Mesendoderm (in vitro differentiated cells): ENCODE results near the gene MEIOSIN.
"Not testable (repeated sequence)": the region's sequence is repeated elsewhere in the genome, so short reads cannot be mapped to it uniquely, and the experiment has no call there.

Experiments
- DNase-seq: peaks from one replicate; pipeline ENCODE4 v3.0.0; 2013
- H2AK5ac ChIP-seq: 2 replicates; pipeline ENCODE4 v1.6.1; 2013; ENCODE audit warnings: low read length, inconsistent platforms
- H2BK120ac ChIP-seq: 2 replicates; pipeline ENCODE4 v1.6.1; 2013; ENCODE audit warnings: low read depth, mild to moderate bottlenecking, low read length, moderate library complexity, mixed read lengths
- H2BK15ac ChIP-seq: replicated peaks from 2 replicates; pipeline ENCODE4 v1.6.1; 2013; ENCODE audit warnings: low read depth, mild to moderate bottlenecking, moderate library complexity
- H2BK5ac ChIP-seq: 2 replicates; pipeline ENCODE4 v1.6.1; 2013; ENCODE audit warnings: low read length, inconsistent platforms
- H3K18ac ChIP-seq: 2 replicates; pipeline ENCODE4 v1.6.1; 2013; ENCODE audit warnings: mild to moderate bottlenecking, low read length, mixed read lengths
- H3K23ac ChIP-seq: one replicate; pipeline ENCODE4 v1.6.1; 2013; ENCODE audit warnings: low read length
- H3K27ac ChIP-seq: 2 replicates; pipeline ENCODE4 v1.5.1; 2013; ENCODE audit warnings: low read depth, mild to moderate bottlenecking, inconsistent platforms, low read length, moderate library complexity
- H3K27me3 ChIP-seq: 2 replicates; pipeline ENCODE4 v1.6.1; 2013; ENCODE audit warnings: low read length, control low read depth, mild to moderate bottlenecking, inconsistent platforms; ENCODE audit not compliant: insufficient read depth, poor library complexity
- H3K36me3 ChIP-seq: 2 replicates; pipeline ENCODE4 v1.6.1; 2013; ENCODE audit warnings: low read length, inconsistent platforms; ENCODE audit not compliant: control insufficient read depth, insufficient read depth
- H3K4ac ChIP-seq: one replicate; pipeline ENCODE4 v1.6.1; 2013; ENCODE audit warnings: low read depth, mild to moderate bottlenecking, low read length, moderate library complexity
- H3K4me1 ChIP-seq: 2 replicates; pipeline ENCODE4 v1.6.1; 2013; ENCODE audit warnings: low read depth, low read length, inconsistent platforms; ENCODE audit not compliant: control insufficient read depth
- H3K4me2 ChIP-seq: 2 replicates; pipeline ENCODE4 v1.6.1; 2013; ENCODE audit warnings: low read length
- H3K4me3 ChIP-seq: 2 replicates; pipeline ENCODE4 v1.5.1; 2013; ENCODE audit warnings: mild to moderate bottlenecking, low read length
- H3K56ac ChIP-seq: one replicate; pipeline ENCODE4 v1.6.1; 2013; ENCODE audit warnings: low read length
- H3K79me1 ChIP-seq: 2 replicates; pipeline ENCODE4 v1.6.1; 2013; ENCODE audit warnings: low read length, inconsistent platforms
- H3K79me2 ChIP-seq: 2 replicates; pipeline ENCODE4 v1.6.1; 2013; ENCODE audit warnings: mild to moderate bottlenecking, low read length; ENCODE audit not compliant: control insufficient read depth, insufficient read depth
- H3K9ac ChIP-seq: 2 replicates; pipeline ENCODE4 v1.6.1; 2013; ENCODE audit warnings: low read length, inconsistent platforms
- H4K5ac ChIP-seq: one replicate; pipeline ENCODE4 v1.6.1; 2013; ENCODE audit warnings: low read length
- H4K8ac ChIP-seq: one replicate; pipeline ENCODE4 v1.6.1; 2013; ENCODE audit warnings: low read depth, mild to moderate bottlenecking, control low read depth, low read length, moderate library complexity
- WGBS: extraction: QIAGEN DNeasy Blood & Tissue Kit; methylation state at CpG from one replicate; pipeline ENCODE4 v1.1.7; 2013; ENCODE audit warnings: low lambda C conversion rate, missing lambda C conversion rate; ENCODE audit not compliant: insufficient coverage; ENCODE audit errors: extremely low coverage; 5-methylcytosine and 5-hydroxymethylcytosine counted together

The MEIOSIN gene

DNA sequence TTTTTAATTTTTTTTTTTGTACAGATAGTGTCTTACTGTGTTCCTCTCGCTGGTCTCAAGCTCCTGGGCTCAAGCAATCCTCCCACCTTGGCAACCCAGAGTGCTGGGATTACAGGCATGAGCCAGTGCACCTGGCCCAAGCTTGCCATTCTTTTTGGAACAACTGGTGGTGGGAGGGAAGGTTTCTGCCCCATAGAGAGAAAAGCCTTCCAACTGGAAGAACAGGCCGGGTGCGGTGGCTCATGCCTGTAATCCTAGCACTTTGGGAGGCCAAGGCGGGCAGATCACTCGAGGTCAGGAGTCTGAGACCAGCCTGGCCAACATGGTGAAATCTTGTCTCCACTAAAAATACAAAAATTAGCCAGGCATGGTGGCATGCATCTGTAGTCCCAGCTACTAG, 66.3 kb downstream of the MEIOSIN start:
- DNase-seq, H3K4me2 ChIP-seq, H3K27ac ChIP-seq, H3K4ac ChIP-seq, H3K56ac ChIP-seq, H3K4me3 ChIP-seq, H2AK5ac ChIP-seq, H3K18ac ChIP-seq, H3K79me2 ChIP-seq, H2BK15ac ChIP-seq, H2BK120ac ChIP-seq, H4K8ac ChIP-seq, H3K4me1 ChIP-seq, H4K5ac ChIP-seq, H3K9ac ChIP-seq, H3K79me1 ChIP-seq, H3K23ac ChIP-seq, H3K36me3 ChIP-seq, H2BK5ac ChIP-seq, H3K27me3 ChIP-seq: not testable (repeated sequence)
- WGBS = no CpG with 5 or more reads among the region's 5 CpGs

DNA sequence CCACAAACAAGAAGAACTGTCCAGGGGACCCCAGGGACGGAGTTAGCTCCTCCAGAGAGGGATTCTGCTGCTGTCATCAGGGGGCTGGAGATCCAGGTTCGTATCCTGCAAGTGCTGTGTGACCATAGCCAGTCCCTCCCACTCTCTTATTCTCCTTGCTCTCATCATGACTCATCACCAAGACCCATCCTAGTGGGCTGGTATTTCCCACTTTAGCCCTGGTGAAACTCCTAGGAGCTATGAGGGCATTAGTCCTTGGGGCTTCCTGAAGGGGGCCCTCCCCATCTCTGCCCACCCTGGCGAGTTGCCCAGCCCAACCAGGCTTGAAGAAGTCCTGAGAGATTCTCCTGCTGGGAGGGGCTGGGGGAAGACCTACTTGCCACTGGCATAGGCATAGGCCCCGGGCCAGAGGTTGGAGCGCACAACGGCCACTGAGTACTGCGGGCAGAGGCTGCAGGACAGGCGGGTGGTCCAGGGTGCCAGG, 66.9 kb downstream of the MEIOSIN start:
- Histone ChIP-seq H3K4me3 (no peak overlapping the region), H3K4ac (no peak overlapping the region), H3K9ac (no peak overlapping the region), H2AK5ac (no peak overlapping the region), H3K18ac (no peak overlapping the region), H4K5ac (no peak overlapping the region), H3K36me3 (no peaks in the 10 kb centered on the region), H3K4me2 (no peak overlapping the region), H2BK15ac (no peak overlapping the region), H3K56ac (no peak overlapping the region), H4K8ac (no peak overlapping the region), H3K79me2 (no peaks in the 10 kb centered on the region), H3K23ac (no peak overlapping the region), H2BK120ac (no peak overlapping the region), H2BK5ac (no peak overlapping the region), H3K4me1 (no peaks in the 10 kb centered on the region), H3K27ac (no peak overlapping the region), H3K27me3 (no peaks in the 10 kb centered on the region), H3K79me1 (no peaks in the 10 kb centered on the region)
- WGBS = no CpG with 5 or more reads among the region's 8 CpGs
- peak; percentile 72 for DNase-seq

DNA sequence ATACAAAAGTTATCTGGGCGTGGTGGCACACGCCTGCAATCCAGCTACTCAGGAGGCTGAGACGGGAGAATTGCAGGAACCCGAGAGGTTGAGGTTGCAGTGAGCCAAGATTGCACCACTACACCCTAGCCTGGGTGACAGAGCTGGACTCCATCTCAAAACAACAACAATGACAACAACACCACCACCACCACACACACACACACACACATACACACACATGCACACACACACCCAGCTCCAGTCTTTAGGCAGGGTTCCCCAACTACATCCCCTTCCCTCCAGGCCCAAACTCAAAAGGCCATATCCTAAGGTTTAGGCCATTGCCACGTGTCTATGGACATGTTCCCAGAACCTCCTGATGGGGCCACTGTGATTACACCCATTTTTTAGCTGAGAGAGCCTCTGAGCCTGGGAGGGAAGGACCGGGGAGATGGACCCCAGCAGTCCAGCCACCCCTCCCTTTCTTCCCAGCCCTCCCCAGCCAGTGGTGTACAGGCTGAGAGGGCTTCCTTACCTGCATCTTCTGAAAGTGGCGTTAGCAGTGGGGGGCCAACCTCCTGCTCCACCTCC, 68.5 kb downstream of the MEIOSIN start:
- no CpG with 5 or more reads among the region's 7 CpGs for WGBS
- no peaks in the 10 kb centered on the region for H3K79me1 ChIP-seq

DNA sequence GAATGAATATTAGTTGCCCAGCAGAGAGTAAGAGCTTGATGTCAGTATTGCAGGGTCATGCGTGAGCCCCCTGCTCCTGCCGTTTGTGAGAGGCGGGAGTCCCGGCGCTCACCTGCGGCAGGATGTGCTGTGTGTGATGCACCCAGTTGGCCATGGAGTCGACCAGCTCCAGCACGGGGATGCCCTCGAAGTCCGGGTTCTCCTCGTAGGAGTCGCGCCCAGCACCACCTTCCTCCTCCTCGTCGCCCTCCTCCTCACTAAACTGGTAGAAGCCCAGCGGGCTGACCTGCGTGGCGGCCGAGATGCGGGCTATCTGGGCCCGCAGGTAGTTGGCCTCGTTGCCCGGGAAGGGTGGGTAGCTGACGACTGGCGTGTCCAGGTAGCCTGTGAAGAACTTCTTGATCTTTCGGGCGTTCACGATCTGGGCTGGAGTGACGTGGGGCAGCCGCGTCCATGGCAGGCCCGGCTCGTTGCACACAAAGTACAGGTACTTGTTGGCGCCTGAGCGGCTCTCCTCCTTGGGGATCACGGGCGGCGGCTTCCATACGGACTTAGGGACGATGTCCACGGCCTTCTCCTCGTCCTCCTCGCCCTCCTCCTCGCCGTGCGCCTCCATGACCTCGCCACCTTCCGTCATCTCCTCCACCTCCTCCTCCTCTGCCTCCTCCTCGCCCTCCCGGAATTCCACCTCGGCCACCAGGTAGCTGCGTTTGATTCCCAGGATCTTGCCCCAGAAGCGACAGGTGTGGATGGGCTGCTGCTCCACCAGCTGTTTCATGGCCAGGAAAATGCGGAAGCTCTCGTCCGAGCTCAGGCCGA, 71.1 kb downstream of the MEIOSIN start:
- no peak for DNase-seq
- Histone ChIP-seq H3K4ac (no peak overlapping the region), H3K36me3 (no peaks in the 10 kb centered on the region), H3K79me1 (no peaks in the 10 kb centered on the region), H2BK120ac (no peak overlapping the region), H3K23ac (no peak overlapping the region), H3K9ac (no peak overlapping the region), H2BK15ac (no peak overlapping the region), H3K4me2 (no peak overlapping the region), H2BK5ac (no peak overlapping the region), H4K8ac (no peak overlapping the region), H3K27ac (no peak overlapping the region), H3K18ac (no peak overlapping the region), H3K27me3 (no peaks in the 10 kb centered on the region), H3K56ac (no peak overlapping the region), H3K4me1 (no peaks in the 10 kb centered on the region), H4K5ac (no peak overlapping the region), H2AK5ac (no peak overlapping the region), H3K4me3 (no peak overlapping the region), H3K79me2 (no peaks in the 10 kb centered on the region)
- WGBS = no CpG with 5 or more reads among the region's 57 CpGs

More for the DNA sequence above, 68.5 kb downstream of the MEIOSIN start:
- H4K5ac ChIP-seq = no peak overlapping the region
- no peak overlapping the region for H3K9ac ChIP-seq
- H3K18ac ChIP-seq = no peak overlapping the region
- no peaks in the 10 kb centered on the region for H3K4me1 ChIP-seq
- H4K8ac ChIP-seq = no peak overlapping the region
- no peak overlapping the region for H2BK5ac ChIP-seq
- no peak overlapping the region for H3K23ac ChIP-seq
- no peak for DNase-seq
- no peaks in the 10 kb centered on the region for H3K27me3 ChIP-seq
- no peak overlapping the region for H2AK5ac ChIP-seq
- H3K27ac ChIP-seq = no peak overlapping the region
- no peak overlapping the region for H3K4me3 ChIP-seq
- no peak overlapping the region for H3K4ac ChIP-seq
- no peak overlapping the region for H3K4me2 ChIP-seq
- H3K79me2 ChIP-seq = no peaks in the 10 kb centered on the region
- no peaks in the 10 kb centered on the region for H3K36me3 ChIP-seq
- no peak overlapping the region for H3K56ac ChIP-seq
- no peak overlapping the region for H2BK15ac ChIP-seq
- no peak overlapping the region for H2BK120ac ChIP-seq

DNA sequence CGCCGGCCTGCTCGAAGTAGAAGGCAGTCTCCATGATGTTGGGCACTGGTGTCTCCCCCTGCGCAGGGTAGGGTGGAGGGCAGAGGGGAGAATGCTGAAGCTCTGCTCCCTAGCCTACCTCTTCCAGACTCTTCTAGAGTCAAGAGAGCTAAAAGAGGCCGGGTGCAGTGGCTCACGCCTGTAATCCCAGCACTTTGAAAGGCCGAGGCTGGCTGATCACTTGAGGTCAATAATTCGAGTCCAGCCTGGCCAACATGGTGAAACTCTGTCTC, 71.7 kb downstream of the MEIOSIN start:
- no peaks in the 10 kb centered on the region for H3K79me1 ChIP-seq
- H2BK5ac ChIP-seq = no peak overlapping the region
- no peaks in the 10 kb centered on the region for H3K4me1 ChIP-seq
- H2BK120ac ChIP-seq = no peak overlapping the region
- no peaks in the 10 kb centered on the region for H3K36me3 ChIP-seq
- H3K18ac ChIP-seq = no peak overlapping the region
- H3K27ac ChIP-seq = no peak overlapping the region
- H3K56ac ChIP-seq = no peak overlapping the region
- H3K4ac ChIP-seq = no peak overlapping the region
- DNase-seq = no peak
- H3K4me2 ChIP-seq = no peak overlapping the region
- no peak overlapping the region for H3K23ac ChIP-seq
- H3K79me2 ChIP-seq = no peaks in the 10 kb centered on the region
- no peak overlapping the region for H2BK15ac ChIP-seq
- WGBS = no CpG with 5 or more reads among the region's 8 CpGs
- no peak overlapping the region for H2AK5ac ChIP-seq
- H3K27me3 ChIP-seq = no peaks in the 10 kb centered on the region
- no peak overlapping the region for H4K5ac ChIP-seq
- no peak overlapping the region for H4K8ac ChIP-seq
- H3K4me3 ChIP-seq = no peak overlapping the region
- no peak overlapping the region for H3K9ac ChIP-seq

DNA sequence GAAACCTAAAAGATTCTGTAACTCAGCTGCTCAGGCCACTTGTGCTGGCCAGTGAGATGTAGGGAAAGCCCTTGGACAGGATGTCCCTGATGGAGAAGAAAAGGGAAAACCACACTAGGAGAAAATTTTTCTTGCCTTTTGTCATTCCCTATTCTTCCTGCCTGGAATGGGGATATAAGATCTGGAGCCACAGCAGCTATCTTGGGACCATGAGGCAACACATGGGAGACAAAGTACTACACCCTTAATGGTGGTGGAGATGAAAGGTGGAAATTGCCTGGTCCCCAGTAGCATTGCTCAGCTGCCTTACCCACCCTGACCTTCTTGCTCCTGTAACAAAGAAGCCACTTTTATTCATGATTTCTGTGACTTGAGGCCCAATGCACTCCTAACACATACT, 72.5 kb downstream of the MEIOSIN start:
- H3K79me2 ChIP-seq = no peaks in the 10 kb centered on the region
- no peak overlapping the region for H3K56ac ChIP-seq
- no peak overlapping the region for H2AK5ac ChIP-seq
- no peak overlapping the region for H4K5ac ChIP-seq
- H2BK15ac ChIP-seq = no peak overlapping the region
- no peak overlapping the region for H2BK120ac ChIP-seq
- no peak overlapping the region for H3K4me3 ChIP-seq
- no peak for DNase-seq
- no peak overlapping the region for H3K27ac ChIP-seq
- no peaks in the 10 kb centered on the region for H3K36me3 ChIP-seq
- no peak overlapping the region for H3K4me2 ChIP-seq
- no peaks in the 10 kb centered on the region for H3K27me3 ChIP-seq
- no peak overlapping the region for H3K4ac ChIP-seq
- no peak overlapping the region for H3K23ac ChIP-seq
- no peak overlapping the region for H3K18ac ChIP-seq
- no peaks in the 10 kb centered on the region for H3K79me1 ChIP-seq
- no peak overlapping the region for H3K9ac ChIP-seq
- H3K4me1 ChIP-seq = no peaks in the 10 kb centered on the region
- H2BK5ac ChIP-seq = no peak overlapping the region
- no peak overlapping the region for H4K8ac ChIP-seq
